ENCODE results near the gene NIPAL3.
"Not testable (repeated sequence)": the region's sequence is repeated elsewhere in the genome, so short reads cannot be mapped to it uniquely, and the experiment has no call there.

The NIPAL3 gene

DNA sequence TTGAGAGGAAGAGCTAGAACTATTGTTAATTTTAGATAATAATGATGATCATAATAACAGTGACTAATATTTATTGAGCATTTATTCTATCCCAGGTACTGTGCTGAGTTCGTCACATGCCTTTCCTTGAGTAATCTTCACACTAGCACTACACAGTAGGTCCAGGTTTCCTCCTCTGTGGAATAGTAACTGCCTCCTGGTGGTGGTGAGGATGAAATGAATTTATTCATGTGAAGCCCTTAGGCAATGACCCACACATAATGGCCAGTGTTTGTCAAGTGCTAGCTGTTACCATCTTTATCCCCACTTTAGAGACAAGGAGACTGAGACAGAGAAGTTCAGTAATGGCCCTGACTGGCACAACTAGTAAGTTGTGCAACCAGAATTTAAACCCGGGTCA lies 5.9 kb downstream of the NIPAL3 start:
- DNase-seq (ENCODE audit: low read depth) = no peak

- no peak for DNase-seq (ENCODE audit: low read depth)
These were observed 8.6 kb downstream of the NIPAL3 start for GRCh38 chr1:24424207-24424606.

GRCh38 chr1:24424990-24425389 lies 9.4 kb downstream of the NIPAL3 start:
- DNase-seq (ENCODE audit: low read depth) = no peak

GRCh38 chr1:24425441-24425840 lies 9.8 kb downstream of the NIPAL3 start:
- DNase-seq (ENCODE audit: low read depth) = no peak

- DNase-seq (ENCODE audit: low read depth) = no peak
These were observed 10.3 kb downstream of the NIPAL3 start for GRCh38 chr1:24425922-24426321.

- DNase-seq (ENCODE audit: low read depth) = no peak
These were observed 11.3 kb downstream of the NIPAL3 start for GRCh38 chr1:24426744-24427544.

GRCh38 chr1:24427545-24427862 lies 11.9 kb downstream of the NIPAL3 start:
- no peak for DNase-seq (ENCODE audit: low read depth)

GRCh38 chr1:24435782-24436365 lies 20.3 kb downstream of the NIPAL3 start:
- no peak for DNase-seq (ENCODE audit: low read depth)

- no peak for DNase-seq (ENCODE audit: low read depth)
These were observed 22.2 kb downstream of the NIPAL3 start for GRCh38 chr1:24437631-24438396.

- no peak for DNase-seq (ENCODE audit: low read depth)
These were observed 22.9 kb downstream of the NIPAL3 start for GRCh38 chr1:24438423-24438901.

DNA sequence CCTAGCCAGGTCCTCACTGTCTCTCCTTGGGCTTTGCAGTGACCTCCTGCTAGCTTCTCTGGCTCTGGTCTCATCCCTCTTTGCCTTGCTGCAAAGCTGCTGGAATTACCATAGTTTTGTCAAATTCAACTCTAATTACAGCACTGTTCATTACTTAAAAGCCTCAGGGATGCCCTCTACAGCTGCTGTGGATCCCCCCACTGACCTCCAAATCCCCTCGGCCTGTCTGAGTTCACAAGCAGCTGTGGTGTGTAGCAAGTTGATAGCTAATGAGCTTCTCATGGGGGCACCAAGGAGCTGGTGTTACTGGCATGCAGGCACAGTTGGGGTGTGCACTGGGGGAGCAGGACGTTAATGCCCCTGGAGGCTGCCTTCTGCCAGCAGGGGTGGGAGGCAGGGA lies 24.8 kb downstream of the NIPAL3 start:
- DNase-seq (ENCODE audit: low read depth) = no peak

GRCh38 chr1:24441480-24441879 lies 25.9 kb downstream of the NIPAL3 start:
- DNase-seq (ENCODE audit: low read depth) = no peak

- DNase-seq (ENCODE audit: low read depth) = no peak
These were observed 26.5 kb downstream of the NIPAL3 start for GRCh38 chr1:24441996-24442668.

DNA sequence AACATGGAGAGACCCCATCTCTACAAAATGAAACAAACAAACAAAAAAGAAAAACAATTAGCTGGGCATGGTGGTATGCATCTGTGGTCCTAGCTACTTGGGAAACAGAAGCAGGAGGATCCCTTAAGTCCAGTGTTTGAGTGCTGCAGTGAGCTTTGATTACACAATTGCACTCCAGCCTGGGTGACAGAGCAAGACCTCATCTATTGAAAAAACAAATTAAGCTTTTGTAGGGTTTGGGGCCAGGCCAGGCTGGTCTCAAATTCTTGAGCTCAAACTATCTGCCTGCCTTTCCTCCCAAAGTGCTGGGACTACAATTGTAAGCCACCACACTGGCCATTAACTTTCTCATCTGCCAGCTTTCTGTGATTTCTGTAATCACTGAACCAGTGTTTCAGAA lies 27.2 kb downstream of the NIPAL3 start:
- no peak for DNase-seq (ENCODE audit: low read depth)

DNA sequence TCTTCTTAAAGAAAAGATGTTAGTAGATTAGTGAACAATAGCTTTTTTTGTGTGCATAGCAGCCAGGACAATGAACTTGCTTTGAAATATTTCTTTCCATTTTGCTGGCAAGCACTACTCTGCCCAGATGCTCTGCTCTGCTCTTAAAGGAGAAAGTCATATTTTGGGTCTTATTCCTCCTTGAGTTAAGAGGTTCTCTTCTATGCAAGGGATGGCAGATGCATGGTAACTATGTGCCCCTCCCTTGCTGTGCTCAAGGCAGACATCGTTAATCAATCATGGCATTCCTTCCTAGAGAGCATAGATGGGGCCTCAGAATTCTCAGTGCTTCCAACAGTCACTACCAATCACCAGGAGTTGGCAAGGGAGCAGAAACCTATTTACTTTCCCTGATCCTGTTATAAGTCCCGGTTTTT lies 27.6 kb downstream of the NIPAL3 start:
- DNase-seq (ENCODE audit: low read depth) = no peak

- DNase-seq (ENCODE audit: low read depth) = not testable (repeated sequence)
These were observed 30.8 kb downstream of the NIPAL3 start for GRCh38 chr1:24446446-24446845.

- no peak for DNase-seq (ENCODE audit: low read depth)
These were observed 34.7 kb downstream of the NIPAL3 start for GRCh38 chr1:24450316-24450715.

GRCh38 chr1:24450857-24451397 lies 35.3 kb downstream of the NIPAL3 start:
- DNase-seq (ENCODE audit: low read depth) = no peak

DNA sequence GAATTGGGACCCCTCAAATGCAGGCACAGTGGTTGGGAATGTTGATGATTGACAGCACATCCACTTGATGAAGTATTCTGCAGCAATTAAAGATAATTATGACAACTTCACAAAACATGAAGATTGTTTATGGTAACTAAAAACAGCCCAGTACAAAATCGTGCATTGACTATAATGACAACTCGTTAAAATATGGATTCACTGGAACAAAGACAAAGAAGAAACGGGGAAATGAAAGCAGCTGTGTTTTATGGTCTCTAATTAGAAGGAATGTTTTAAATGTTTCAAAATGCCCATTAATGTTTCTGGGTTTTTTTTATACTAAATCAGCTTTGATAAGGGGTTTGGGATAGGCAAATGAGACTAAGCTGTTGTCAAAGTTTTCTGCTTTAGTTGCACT lies 36.1 kb downstream of the NIPAL3 start:
- no peak for DNase-seq (ENCODE audit: low read depth)

DNA sequence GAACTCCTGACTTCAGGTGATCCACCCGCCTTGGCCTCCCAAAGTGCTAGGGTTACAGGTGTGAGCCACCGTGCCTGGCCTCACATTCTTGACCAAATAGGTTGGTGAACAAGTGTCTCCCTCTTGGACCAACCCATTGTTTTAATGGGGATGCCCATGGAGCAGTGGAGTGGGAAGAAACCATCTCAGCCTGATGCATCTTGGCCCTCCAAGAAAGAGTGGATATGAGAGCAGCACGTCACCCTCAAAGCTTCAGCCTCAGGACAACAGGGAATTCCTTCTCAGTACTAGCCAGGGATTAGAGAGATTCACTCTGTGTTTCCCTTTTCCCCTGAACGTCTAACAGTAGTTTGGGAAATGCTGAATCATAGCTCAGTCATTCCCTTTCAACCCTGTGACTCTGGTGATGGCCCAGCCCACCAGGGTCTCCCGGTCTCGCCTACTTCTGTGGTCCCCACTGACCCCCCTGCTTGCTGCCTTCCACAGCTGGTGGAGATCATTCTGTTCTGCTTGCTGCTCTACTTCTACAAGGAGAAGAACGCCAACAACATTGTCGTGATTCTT lies 37.4 kb downstream of the NIPAL3 start:
- DNase-seq (ENCODE audit: low read depth) = no peak

DNA sequence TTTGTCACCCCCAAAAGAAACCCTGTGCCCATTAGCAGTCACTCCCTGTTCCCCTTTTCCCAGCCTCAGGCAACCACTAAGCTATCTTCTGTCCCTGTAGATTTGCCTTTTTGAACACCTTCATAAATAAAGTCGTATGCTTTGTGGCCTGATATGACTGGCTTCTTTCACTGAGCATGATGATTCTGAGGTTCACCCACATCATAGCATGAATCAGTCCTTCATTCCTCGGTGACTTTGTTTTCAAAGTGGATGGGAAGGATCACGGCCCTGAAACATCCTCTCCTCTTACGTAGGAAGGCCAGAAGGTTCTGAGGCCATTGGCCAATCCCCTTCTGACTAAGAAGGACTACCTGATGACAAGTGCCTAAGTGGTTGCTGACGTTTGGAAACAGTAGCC lies 39.1 kb downstream of the NIPAL3 start:
- no peak for DNase-seq (ENCODE audit: low read depth)

- no peak for DNase-seq (ENCODE audit: low read depth)
These were observed 39.7 kb downstream of the NIPAL3 start for GRCh38 chr1:24455272-24455671.
